GM23338 (cell line): Measurements from ENCODE around the gene ARHGEF17. TPM values are rescaled to one million over a fixed set of nuclear protein-coding genes. Genes with fewer than 3 reads are reported as not detected.

ENCODE experiments used
- NANOG ChIP-seq: IDR thresholded peaks from 2 replicates; pipeline ENCODE4 v1.6.1; 2016; ENCODE audit warnings: antibody characterized with exemption, borderline replicate concordance
- POLR2AphosphoS5 ChIP-seq: IDR thresholded peaks from 2 replicates; pipeline ENCODE4 v1.6.1; 2016; ENCODE audit warnings: antibody characterized with exemption, low read depth
- STAT1 ChIP-seq: IDR thresholded peaks from one replicate; pipeline ENCODE4 v1.6.1; 2016; ENCODE audit warnings: antibody characterized with exemption; ENCODE audit not compliant: unreplicated experiment
- polyA plus RNA-seq: library from polyadenylated mRNA; unstranded; fragments of >200 nt; fragmentation: Nextera tagmentation; extraction: Ambion mirVana; gene quantifications from 2 replicates; pipeline ENCODE4 v1.2.1, GENCODE V29; 2016
- total RNA-seq: library from RNA; depleted of rRNA; stranded (reverse); fragments of >200 nt; shearing (Covaris generic); gene quantifications from 2 replicates; pipeline ENCODE4 v1.2.3, GENCODE V29; 2014
- TF ChIP-seq, protein P1 (sequence below): fragments of 250-450 bp; sonication (Bioruptor Pico); IDR thresholded peaks from 2 replicates; pipeline ENCODE4 v1.5.0; 2020; ENCODE audit warnings: mild to moderate bottlenecking, moderate library complexity
- TF ChIP-seq, protein P2 (sequence below), 2 experiments: fragments of 200-600 bp in 1 of 2; sonication (generic) in 1 of 2; conservative IDR thresholded peaks; 2 replicates each; pipeline versions ENCODE4 v1.5.1 to v1.6.1; 2016 to 2017; ENCODE audit warnings: antibody characterized with exemption in 2 of 2, low read depth in 2 of 2, mild to moderate bottlenecking in 2 of 2, moderate library complexity in 1 of 2

Gene ARHGEF17
- total and polyA plus RNA-seq, 2 experiments from 2014 or later: 2.9 to 15.0 TPM

DNA sequence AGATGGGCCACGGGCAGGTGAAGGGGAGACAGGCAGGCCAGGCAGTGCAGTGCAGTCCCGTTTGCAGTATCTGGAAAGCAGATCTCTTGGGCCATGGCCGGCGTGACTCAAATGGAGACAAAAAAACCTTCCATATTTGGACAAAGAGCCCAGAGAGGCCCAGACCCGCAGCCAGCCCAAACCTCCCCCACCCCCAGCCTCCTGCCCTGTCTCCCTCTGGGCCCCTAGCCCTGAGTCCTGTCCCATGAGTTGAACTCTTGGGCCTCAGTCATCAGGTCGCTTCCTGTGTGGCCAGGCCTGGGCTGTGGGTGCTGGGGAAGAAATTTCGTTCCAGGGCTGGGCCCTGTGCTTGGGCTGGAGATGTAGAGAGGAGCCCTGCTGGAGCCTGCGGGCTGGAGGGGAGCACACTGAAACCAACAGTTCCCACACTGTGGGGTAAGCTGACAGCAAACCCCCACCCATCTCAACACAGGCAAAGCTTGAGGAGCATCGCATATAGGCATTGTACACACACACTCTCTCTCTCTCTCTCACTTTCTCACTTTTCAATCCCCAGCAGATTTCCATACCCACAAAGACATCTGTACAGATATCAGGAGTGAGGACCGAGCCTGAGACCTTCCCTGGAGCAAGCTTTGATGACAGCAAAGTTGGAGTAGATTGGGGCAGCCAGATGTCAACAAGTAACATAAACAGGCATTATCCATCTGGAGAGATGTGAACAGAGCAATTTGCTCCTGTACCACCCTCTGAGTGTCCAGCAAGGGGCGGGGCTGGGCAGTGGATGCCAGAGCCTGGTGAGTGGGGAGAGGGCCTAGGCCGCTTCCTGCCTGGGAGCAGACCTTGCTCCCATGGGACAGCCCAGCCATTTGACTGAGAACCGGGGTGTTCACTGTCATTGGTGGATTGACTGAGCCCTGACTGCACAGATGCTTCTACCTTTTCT lies 17.2 kb downstream of the ARHGEF17 start (continued):
- TF ChIP-seq, protein P1, sequence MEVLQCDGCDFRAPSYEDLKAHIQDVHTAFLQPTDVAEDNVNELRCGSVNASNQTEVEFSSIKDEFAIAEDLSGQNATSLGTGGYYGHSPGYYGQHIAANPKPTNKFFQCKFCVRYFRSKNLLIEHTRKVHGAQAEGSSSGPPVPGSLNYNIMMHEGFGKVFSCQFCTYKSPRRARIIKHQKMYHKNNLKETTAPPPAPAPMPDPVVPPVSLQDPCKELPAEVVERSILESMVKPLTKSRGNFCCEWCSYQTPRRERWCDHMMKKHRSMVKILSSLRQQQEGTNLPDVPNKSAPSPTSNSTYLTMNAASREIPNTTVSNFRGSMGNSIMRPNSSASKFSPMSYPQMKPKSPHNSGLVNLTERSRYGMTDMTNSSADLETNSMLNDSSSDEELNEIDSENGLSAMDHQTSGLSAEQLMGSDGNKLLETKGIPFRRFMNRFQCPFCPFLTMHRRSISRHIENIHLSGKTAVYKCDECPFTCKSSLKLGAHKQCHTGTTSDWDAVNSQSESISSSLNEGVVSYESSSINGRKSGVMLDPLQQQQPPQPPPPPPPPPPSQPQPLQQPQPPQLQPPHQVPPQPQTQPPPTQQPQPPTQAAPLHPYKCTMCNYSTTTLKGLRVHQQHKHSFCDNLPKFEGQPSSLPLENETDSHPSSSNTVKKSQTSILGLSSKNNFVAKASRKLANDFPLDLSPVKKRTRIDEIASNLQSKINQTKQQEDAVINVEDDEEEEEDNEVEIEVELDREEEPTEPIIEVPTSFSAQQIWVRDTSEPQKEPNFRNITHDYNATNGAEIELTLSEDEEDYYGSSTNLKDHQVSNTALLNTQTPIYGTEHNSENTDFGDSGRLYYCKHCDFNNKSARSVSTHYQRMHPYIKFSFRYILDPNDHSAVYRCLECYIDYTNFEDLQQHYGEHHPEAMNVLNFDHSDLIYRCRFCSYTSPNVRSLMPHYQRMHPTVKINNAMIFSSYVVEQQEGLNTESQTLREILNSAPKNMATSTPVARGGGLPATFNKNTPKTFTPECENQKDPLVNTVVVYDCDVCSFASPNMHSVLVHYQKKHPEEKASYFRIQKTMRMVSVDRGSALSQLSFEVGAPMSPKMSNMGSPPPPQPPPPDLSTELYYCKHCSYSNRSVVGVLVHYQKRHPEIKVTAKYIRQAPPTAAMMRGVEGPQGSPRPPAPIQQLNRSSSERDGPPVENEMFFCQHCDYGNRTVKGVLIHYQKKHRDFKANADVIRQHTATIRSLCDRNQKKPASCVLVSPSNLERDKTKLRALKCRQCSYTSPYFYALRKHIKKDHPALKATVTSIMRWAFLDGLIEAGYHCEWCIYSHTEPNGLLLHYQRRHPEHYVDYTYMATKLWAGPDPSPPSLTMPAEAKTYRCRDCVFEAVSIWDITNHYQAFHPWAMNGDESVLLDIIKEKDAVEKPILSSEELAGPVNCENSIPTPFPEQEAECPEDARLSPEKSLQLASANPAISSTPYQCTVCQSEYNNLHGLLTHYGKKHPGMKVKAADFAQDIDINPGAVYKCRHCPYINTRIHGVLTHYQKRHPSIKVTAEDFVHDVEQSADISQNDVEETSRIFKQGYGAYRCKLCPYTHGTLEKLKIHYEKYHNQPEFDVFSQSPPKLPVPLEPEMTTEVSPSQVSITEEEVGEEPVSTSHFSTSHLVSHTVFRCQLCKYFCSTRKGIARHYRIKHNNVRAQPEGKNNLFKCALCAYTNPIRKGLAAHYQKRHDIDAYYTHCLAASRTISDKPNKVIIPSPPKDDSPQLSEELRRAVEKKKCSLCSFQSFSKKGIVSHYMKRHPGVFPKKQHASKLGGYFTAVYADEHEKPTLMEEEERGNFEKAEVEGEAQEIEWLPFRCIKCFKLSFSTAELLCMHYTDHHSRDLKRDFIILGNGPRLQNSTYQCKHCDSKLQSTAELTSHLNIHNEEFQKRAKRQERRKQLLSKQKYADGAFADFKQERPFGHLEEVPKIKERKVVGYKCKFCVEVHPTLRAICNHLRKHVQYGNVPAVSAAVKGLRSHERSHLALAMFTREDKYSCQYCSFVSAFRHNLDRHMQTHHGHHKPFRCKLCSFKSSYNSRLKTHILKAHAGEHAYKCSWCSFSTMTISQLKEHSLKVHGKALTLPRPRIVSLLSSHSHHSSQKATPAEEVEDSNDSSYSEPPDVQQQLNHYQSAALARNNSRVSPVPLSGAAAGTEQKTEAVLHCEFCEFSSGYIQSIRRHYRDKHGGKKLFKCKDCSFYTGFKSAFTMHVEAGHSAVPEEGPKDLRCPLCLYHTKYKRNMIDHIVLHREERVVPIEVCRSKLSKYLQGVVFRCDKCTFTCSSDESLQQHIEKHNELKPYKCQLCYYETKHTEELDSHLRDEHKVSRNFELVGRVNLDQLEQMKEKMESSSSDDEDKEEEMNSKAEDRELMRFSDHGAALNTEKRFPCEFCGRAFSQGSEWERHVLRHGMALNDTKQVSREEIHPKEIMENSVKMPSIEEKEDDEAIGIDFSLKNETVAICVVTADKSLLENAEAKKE (CRISPR knock-in tag): no peak
- no peak for TF ChIP-seq POLR2AphosphoS5
- TF ChIP-seq, protein P2, sequence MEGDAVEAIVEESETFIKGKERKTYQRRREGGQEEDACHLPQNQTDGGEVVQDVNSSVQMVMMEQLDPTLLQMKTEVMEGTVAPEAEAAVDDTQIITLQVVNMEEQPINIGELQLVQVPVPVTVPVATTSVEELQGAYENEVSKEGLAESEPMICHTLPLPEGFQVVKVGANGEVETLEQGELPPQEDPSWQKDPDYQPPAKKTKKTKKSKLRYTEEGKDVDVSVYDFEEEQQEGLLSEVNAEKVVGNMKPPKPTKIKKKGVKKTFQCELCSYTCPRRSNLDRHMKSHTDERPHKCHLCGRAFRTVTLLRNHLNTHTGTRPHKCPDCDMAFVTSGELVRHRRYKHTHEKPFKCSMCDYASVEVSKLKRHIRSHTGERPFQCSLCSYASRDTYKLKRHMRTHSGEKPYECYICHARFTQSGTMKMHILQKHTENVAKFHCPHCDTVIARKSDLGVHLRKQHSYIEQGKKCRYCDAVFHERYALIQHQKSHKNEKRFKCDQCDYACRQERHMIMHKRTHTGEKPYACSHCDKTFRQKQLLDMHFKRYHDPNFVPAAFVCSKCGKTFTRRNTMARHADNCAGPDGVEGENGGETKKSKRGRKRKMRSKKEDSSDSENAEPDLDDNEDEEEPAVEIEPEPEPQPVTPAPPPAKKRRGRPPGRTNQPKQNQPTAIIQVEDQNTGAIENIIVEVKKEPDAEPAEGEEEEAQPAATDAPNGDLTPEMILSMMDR (conservative IDR thresholded peaks at IDR 0.05; ENCODE audit: low read depth in 2 of 2): no peak
- TF ChIP-seq STAT1: no peak
- no peak for TF ChIP-seq NANOG
